Calu3 (cell line): ENCODE results near the gene RNF180. TPM values are rescaled to one million over a fixed set of nuclear protein-coding genes. Genes with fewer than 3 reads are reported as not detected.

Experiments
- BruUV-seq: library from RNA; stranded (reverse); fragments of 400-500 nt; replicated peaks from 2 replicates; lab custom pipeline; 2021; lab: Mats Ljungman, UMichigan
- CTCF ChIA-PET: fragments of 300-600 bp; sonication (Branson Sonifier 250); formaldehyde crosslinking; loops from one replicate; lab custom pipeline; 2022; ENCODE audit warnings: antibody characterized with exemption; lab: Charles Lee
- DNase-seq: peaks from one replicate; pipeline ENCODE4 v3.0.0; 2022
- H3K27ac Mint-ChIP-seq: one replicate; pipeline ENCODE4 v1.8.0; 2022; ENCODE audit warnings: mixed read lengths; ENCODE audit not compliant: unreplicated experiment
- H3K27me3 Mint-ChIP-seq: one replicate; pipeline ENCODE4 v1.8.0; 2022; ENCODE audit warnings: mixed read lengths; ENCODE audit not compliant: unreplicated experiment
- H3K36me3 Mint-ChIP-seq: one replicate; pipeline ENCODE4 v1.8.0; 2022; ENCODE audit warnings: mild to moderate bottlenecking, moderate library complexity, mixed read lengths; ENCODE audit not compliant: insufficient read depth, unreplicated experiment
- H3K4me1 Mint-ChIP-seq: one replicate; pipeline ENCODE4 v1.8.0; 2022; ENCODE audit warnings: mild to moderate bottlenecking, low read depth, mixed read lengths; ENCODE audit not compliant: unreplicated experiment
- H3K4me3 Mint-ChIP-seq: one replicate; pipeline ENCODE4 v1.8.0; 2022; ENCODE audit warnings: mild to moderate bottlenecking, low read depth, moderate library complexity, mixed read lengths; ENCODE audit not compliant: unreplicated experiment
- H3K9me3 Mint-ChIP-seq: one replicate; pipeline ENCODE4 v1.8.0; 2022; ENCODE audit warnings: low read depth, mixed read lengths; ENCODE audit not compliant: unreplicated experiment
- CTCF ChIP-seq: fragments of 200-600 bp; IDR thresholded peaks from one replicate; pipeline ENCODE4 v1.8.0; 2022; ENCODE audit warnings: antibody characterized with exemption; ENCODE audit not compliant: unreplicated experiment
- intact Hi-C: fragments of 100-400 bp; cut with micrococcal nuclease; formaldehyde crosslinking; loops from one replicate; pipeline ENCODE4 v1.10.0; 2022; ENCODE audit not compliant: unreplicated experiment
- total RNA-seq: library from RNA; stranded (reverse); gene quantifications from 2 replicates; pipeline ENCODE4 v1.2.3, GENCODE V29; 2022

The RNF180 gene
- total RNA-seq, 1 experiment from 2014 or later = 2.1 TPM

- H3K27me3 Mint-ChIP-seq = no peaks in the 10 kb centered on the region
- no peaks in the 10 kb centered on the region for H3K36me3 Mint-ChIP-seq
- CTCF ChIA-PET = interaction anchor here (4.4 kb wide), 1 partner anchor 63 kb away, joined by 13 read pairs; no protein-coding TSS in a partner anchor
- H3K4me1 Mint-ChIP-seq = peaks cover 9% of the 10 kb centered on the region
- intact Hi-C loops = no loop called here
- no peak for TF ChIP-seq CTCF
- BruUV-seq = no TSS peak
- no peaks in the 10 kb centered on the region for H3K9me3 Mint-ChIP-seq
- DNase-seq = peak; percentile 17
- H3K4me3 Mint-ChIP-seq = no peak overlapping the region
- H3K27ac Mint-ChIP-seq = no peak overlapping the region
Observed at GRCh38 chr5:64210866-64211265, 45.2 kb downstream of the RNF180 start.

- H3K4me1 Mint-ChIP-seq = peaks cover 9% of the 10 kb centered on the region
- H3K27ac Mint-ChIP-seq = no peak overlapping the region
- no peak for TF ChIP-seq CTCF
- H3K36me3 Mint-ChIP-seq = no peaks in the 10 kb centered on the region
- BruUV-seq = no TSS peak
- no peaks in the 10 kb centered on the region for H3K27me3 Mint-ChIP-seq
- no peaks in the 10 kb centered on the region for H3K9me3 Mint-ChIP-seq
- intact Hi-C loops = no loop called here
- DNase-seq = no peak
- H3K4me3 Mint-ChIP-seq = no peak overlapping the region
- CTCF ChIA-PET = no interaction called here
Observed at GRCh38 chr5:64213011-64213410, 47.4 kb downstream of the RNF180 start.

GRCh38 chr5:64213531-64213930 lies 47.9 kb downstream of the RNF180 start:
- no peak for TF ChIP-seq CTCF
- H3K27me3 Mint-ChIP-seq = no peaks in the 10 kb centered on the region
- no peaks in the 10 kb centered on the region for H3K9me3 Mint-ChIP-seq
- no peak overlapping the region for H3K4me3 Mint-ChIP-seq
- DNase-seq = no peak
- intact Hi-C loops = no loop called here
- H3K4me1 Mint-ChIP-seq = peaks cover 9% of the 10 kb centered on the region
- BruUV-seq = no TSS peak
- H3K36me3 Mint-ChIP-seq = no peaks in the 10 kb centered on the region
- no peak overlapping the region for H3K27ac Mint-ChIP-seq
- CTCF ChIA-PET = interaction anchor here (0.6 kb wide), 1 partner anchor 1738 kb away, joined by 4 read pairs; no protein-coding TSS in a partner anchor

- Mint-ChIP-seq H3K27me3 (no peaks in the 10 kb centered on the region), H3K36me3 (no peaks in the 10 kb centered on the region), H3K4me1 (peaks cover 9% of the 10 kb centered on the region), H3K4me3 (no peak overlapping the region), H3K9me3 (no peaks in the 10 kb centered on the region), H3K27ac (no peak overlapping the region)
- CTCF ChIA-PET = no interaction called here
- no peak for TF ChIP-seq CTCF
- no TSS peak for BruUV-seq
- intact Hi-C loops = no loop called here
- no peak for DNase-seq
Observed at GRCh38 chr5:64214132-64214531, 48.5 kb downstream of the RNF180 start.
